Activated CD4-positive, alpha-beta T cell treated with anti-CD3 and anti-CD28 coated beads, Interleukin-2, amount 50 U/mL, for 4 hours (primary cell): Measurements from ENCODE around the gene CDIP1.

Experiments used
- DNase-seq, 2 experiments: peaks; one replicate each; pipeline ENCODE4 v3.0.0-alpha.2; 2020

Gene CDIP1

DNA sequence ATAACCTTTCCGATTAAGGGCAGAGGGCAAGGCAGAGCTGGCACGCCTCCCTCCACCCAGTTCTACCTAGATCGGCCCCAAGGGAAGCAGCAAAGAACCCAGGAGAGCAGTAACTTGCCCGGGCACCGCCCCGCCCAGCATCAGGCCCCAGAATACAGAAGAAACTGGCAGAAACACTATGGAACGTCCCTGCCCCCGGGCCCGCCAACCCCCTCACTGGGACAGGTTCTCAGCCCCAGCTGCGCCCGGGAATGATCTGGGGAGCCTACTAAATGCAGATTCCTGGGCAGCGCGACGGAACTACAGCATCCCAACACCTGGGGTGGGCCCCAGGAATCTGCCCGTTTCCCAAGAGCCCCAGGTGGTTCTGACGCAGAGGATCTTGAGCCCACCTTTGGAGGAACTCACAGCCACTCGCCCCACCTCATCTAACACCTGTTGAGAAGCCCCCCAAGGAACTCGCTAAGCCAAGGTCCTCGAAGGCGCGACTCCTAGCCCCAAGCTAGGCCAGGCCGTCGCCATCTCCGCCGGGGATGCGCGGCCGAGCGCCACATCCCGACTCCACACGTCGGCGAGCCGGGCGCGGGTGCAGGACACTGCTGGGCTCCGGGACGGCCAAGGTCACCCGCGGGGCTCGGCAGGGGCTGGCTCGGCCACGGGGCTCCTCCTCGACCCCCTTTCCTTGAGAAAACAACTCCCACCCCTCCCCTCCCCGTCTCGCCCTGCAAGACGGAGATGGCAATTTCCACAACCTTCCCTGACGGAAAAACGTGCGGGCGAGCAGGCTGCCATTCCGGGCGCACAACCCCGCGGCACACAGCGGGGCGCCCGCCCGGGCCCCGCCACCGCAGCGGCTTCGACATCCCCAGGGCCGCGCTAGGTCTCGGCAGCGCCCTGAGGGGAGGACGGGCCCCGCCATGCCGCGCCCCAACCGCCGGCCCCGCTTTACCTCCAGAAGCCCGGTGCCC, 913 bp downstream of the CDIP1 start:
- DNase-seq: peak in 1 of 2 experiments; percentile 16

DNA sequence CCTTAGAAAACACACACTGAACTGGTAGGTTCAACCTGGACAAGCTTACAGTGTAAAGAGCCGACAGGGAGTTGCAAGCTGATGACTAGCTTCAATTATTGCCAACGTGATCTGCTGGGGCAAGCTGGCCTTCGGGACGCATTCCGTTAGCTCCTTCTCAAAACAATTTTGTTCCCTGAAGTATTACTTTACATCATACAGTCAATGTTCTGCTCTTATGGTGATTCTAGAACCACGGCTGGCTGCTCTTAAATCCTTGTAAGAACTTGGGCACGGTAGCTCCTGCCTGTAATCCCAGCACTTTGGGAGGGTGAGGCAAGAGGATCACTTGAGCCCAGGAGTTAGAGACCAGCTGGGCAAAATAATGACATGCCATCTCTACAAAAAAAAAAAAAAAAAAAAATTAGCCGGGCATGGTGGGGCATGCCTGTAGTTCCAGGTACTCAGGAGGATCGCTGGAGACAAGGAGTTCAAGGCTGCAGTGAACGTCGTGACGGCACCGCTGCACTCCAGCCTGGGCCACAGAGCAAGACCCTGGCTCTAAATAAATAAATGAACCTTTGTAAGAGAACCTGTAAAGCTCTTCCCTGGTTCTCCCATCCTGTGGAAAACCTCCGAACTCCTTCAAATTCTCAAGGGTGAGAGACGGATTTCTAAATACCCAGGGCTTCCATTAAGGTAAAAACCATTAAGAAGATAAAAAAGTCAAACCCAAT, 2.0 kb downstream of the CDIP1 start:
- DNase-seq: no peak

- DNase-seq: no peak
Observed at GRCh38 chr16:4535627-4536108, 2.9 kb downstream of the CDIP1 start.

DNA sequence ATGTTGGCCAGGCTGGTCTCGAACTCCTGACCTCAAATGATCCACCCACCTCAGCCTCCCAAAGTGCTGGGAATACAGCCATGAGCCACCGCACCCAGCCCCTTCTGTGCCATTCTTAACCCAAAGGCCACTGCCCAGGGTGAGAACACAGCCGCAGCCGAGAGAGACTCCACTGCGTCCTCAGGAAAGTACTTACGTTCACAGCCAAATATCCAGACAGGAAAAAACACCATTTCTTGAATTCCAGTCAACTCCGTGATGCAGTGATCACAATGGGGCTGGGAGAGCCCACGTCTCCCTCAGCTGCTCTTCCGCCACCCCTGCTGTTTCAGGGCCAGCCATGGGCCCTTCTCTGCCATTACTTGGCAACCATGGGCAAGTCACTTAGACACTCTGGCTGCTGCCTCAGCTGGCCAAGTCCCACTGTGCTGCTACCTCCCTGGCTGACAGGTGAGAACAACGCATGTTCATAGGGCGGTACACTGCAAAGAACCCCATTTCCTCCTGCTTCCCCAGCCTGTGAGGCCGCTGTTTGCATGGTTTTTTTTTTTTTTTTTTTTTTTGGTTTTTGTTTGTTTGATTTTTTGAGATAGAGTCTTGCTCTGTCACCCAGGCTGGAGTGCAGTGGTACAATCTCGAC, 4.3 kb downstream of the CDIP1 start:
- DNase-seq: no peak

DNA sequence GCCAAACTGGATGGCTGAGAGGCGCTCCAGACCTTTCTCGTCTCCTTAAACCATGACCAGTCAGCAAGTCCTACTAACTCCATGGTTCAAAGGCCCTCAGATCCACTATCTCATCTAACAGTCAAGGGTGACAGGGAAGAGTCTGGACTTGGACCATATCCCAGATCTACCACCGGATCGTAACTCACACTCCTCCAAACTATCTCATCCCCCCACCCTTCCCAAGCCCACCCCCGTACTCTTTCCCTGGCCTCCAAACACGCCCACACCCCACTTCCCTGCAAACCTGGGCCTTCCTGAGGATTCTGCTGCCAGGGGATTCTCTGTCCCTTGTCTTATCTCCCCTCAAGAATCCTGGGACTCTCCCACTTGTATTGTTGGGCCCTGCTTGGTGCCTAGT, 5.1 kb downstream of the CDIP1 start:
- no peak for DNase-seq

GRCh38 chr16:4532238-4532637, 6.3 kb downstream of the CDIP1 start:
- DNase-seq: no peak

- no peak for DNase-seq
Observed at GRCh38 chr16:4531811-4532210, 6.8 kb downstream of the CDIP1 start.

DNA sequence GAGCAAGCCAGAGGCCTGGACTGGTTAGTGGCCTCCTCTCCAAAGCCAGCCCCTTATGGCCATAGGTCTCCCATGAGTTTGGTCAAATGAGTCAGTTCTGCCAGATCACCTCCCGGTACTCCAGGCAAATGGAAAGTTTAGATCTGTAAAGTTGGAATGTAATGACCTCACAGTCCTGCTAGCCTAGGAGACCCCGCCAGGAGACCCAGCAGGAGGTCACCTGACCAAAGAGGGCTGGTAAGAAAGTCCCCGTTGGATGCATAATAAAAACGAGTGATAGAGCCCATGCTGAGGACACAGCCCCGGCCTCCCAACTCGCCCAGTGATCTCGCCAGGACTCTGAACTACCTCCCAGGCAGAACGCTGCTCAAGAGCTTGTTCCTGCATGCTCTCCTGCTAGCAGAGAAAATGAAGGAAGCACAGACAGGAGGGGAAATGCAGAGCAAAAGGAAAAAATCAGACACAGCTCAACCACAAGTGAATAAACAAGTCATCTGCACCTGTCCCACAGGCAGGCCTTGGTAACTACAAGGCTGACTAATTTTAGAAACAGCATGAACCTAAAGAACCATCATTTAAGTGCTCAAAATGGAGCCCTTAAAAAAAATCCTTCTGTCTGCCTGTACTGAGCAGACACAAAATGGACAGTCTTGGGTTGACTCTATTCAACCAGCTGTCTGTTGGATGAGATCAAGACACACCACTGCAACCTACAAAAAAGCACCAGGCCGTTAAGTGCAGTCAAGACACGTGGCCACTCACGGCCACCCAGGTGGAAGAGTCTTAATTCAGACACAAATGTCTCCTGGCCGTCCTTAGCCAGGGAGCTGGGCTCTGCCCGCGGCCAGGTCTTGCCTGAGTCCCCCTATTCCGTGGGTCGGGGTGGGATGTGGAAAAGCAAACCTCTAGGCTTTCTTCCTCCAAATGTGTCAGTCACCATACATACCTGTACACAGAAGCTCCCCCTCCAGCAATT, 9.2 kb downstream of the CDIP1 start:
- no peak for DNase-seq

- no peak for DNase-seq
Observed at GRCh38 chr16:4525634-4526277, 12.8 kb downstream of the CDIP1 start.

- no peak for DNase-seq
Observed at GRCh38 chr16:4525069-4525468, 13.5 kb downstream of the CDIP1 start.

GRCh38 chr16:4524571-4524970, 14.0 kb downstream of the CDIP1 start:
- DNase-seq: no peak

DNA sequence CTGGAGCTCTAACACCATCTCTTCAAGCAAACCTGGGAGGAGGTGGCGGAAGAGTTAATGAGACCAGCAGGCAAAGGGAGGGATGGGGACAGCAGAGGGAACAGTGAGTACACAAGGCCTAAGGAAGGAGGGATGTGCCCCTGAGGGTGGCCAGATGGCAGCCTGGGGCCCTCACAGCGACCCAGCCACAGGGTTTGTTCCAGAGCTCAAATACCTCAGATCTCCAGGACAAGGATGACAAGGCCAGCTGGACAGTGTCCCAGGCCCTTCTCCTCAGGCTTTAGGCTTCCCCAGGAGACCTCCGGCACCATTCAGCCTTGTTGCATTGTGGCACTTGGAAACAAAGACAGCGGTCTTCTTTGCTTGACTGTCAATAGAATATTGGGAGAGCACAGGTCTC, 14.9 kb downstream of the CDIP1 start:
- DNase-seq: no peak

DNA sequence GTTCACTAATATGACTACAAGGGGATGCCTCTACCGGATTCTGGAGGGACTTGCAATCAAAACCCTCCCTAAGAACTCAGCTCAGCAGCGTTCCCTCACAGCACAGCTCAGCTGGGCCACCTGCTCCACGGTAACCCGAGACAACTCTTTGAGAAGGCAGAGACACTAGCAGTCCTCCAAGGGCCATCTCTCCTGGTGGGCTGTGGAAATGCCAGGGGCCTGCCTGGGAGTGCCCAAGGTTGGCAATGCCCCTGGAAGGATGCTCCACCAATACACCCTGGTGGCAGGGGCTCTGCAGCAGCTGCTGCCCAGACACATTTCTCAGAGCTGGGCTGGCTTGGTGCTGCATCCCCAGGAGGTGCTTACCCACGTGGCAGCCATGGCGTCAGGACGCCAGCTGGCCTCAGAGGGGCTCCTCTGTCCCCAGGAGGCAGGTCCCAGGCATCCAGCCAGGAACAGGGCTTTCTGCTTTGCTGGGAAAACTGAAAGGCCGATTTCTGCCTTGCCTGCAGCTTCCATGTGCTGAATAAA, 16.5 kb downstream of the CDIP1 start:
- no peak for DNase-seq

GRCh38 chr16:4520913-4521312, 17.7 kb downstream of the CDIP1 start:
- no peak for DNase-seq

- DNase-seq: no peak
Observed at GRCh38 chr16:4519274-4520058, 19.1 kb downstream of the CDIP1 start.

DNA sequence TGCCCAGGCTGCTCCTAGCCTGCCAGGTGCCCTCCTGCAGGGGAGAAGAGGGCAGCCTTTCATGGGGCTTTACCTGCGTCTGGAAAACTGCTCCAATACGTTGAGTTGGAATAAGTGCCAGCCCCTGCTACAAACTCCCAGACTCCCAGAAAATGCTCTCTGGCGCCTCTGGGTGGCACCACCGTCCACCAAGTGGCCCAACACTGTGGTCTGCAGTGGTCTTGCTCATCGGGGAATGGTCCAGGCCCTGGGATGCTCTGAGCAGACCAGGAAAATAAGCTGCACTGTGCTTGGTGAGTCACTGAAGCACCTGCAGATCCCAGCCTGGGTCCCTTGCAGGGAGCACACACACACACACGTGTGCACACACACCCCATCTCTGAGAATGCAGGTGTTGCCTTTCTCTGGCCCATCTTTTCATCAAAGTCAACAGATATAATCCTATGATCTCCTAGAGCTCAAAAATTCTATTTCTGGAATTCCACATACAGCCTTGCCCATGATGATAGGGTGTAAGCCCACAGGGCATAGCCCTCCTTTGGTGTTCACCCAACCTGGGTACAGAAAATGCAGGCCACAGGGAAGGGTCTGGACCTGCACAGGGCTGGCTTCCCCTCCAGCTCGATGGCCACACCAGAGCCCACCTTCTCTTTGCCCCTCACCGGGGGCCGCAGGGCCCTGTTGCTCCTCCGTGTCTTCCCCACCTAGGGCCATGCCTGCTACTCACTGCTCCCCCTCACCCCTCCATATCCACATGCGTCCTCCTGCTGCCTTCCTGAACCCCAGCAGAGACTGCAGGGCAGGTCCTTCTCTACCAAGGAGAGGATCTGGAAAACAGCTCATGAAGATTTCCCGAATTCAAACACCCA, 20.5 kb downstream of the CDIP1 start:
- DNase-seq: no peak

GRCh38 chr16:4515611-4516233, 22.9 kb downstream of the CDIP1 start:
- no peak for DNase-seq

DNA sequence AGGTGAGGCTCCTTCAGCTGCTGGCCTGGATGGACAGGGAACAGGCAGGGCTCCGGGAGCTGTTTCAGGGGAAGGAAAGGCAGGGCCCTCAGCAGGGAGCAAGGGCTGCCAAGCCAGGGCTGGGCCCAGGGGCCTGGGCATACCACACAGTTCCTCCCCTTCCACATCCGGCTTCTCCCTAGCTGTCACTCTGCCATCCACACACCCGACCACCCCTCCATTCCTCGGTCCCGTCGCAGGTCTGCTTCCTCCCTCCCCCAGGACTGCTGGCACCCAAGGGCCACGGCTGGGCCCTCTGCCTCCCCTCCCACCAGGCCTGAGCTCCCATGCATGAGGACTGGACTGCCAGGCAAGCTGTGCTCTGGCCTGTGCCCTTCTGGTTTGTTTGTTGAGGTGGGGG, 24.0 kb downstream of the CDIP1 start:
- no peak for DNase-seq

- DNase-seq: no peak
Observed at GRCh38 chr16:4513881-4514280, 24.7 kb downstream of the CDIP1 start.
